HG03060 (cell line): ENCODE results near the gene SPAG5.
"Not testable (repeated sequence)": the region's sequence is repeated elsewhere in the genome, so short reads cannot be mapped to it uniquely, and the experiment has no call there.

ENCODE experiments used
- ATAC-seq: cut with Tn5 transposase; IDR thresholded peaks from one replicate; pipeline ENCODE4 v1.9.1; 2021; ENCODE audit warnings: low read depth, moderate number of reproducible peaks; ENCODE audit not compliant: unreplicated experiment

Gene SPAG5

GRCh38 chr17:28612936-28613872 is 14.4 kb upstream of the SPAG5 start:
- no peak for ATAC-seq

GRCh38 chr17:28612531-28612930 is 13.7 kb upstream of the SPAG5 start:
- ATAC-seq: no peak

GRCh38 chr17:28610376-28610775 is 11.6 kb upstream of the SPAG5 start:
- no peak for ATAC-seq

DNA sequence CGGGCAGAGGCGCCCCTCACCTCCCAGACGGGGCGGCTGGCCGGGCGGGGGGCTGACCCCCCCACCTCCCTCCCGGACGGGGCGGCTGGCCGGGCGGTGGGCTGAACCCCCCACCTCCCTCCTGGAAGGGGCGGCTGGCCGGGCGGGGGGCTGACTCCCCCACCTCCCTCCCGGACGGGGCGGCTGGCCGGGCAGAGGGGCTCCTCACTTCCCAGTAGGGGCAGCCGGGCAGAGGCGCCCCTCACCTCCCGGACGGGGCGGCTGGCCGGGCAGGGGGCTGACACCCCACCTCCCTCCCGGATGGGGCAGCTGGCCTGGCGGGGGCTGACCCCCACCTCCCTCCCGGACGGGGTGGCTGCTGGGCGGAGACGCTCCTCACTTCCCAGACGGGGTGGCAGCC is 5.2 kb upstream of the SPAG5 start:
- not testable (repeated sequence) for ATAC-seq

GRCh38 chr17:28599311-28600184 is 723 bp upstream of the SPAG5 start:
- ATAC-seq: peak; percentile 35

- no peak for ATAC-seq
Measured at GRCh38 chr17:28598389-28598788, 436 bp downstream of the SPAG5 start.

DNA sequence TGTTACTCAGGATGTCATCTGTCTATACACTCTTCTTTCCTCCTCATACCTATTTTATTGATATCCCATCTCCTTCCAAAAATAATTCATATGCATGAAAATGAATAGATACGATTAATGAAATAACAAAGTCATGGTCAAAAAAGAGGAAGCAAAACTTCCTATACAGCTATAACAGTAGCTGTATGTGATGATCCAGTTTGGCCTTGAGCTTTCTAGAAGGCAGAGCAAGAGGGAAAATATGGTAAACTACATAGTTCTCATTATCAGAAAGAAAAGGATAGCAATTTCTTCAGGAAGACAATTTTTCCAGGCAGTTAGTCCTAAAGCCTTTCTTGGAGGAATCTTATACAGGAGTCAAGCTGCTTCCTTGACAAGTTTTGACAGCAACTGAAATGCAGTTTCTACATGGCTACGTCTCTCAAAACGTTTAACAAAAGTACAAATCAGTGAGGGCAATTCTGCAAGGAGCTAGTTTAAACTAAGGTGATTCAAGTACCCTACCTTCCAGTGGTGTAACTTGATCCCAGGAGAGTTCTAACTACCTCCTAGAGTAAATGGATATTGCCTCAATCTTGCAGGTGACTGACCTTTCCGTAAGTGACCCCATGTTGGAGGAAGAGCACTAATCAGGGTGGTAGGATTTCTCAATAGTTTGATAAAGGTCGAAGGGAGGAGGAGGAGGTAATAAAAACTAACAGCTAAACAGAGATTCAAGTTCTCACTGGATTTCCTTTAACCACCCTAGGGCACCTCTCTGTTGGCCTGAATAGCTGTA is 1.0 kb downstream of the SPAG5 start:
- ATAC-seq: no peak

- no peak for ATAC-seq
Measured at GRCh38 chr17:28592260-28592659, 6.6 kb downstream of the SPAG5 start.

GRCh38 chr17:28585851-28586250 is 13.0 kb downstream of the SPAG5 start:
- ATAC-seq: no peak

DNA sequence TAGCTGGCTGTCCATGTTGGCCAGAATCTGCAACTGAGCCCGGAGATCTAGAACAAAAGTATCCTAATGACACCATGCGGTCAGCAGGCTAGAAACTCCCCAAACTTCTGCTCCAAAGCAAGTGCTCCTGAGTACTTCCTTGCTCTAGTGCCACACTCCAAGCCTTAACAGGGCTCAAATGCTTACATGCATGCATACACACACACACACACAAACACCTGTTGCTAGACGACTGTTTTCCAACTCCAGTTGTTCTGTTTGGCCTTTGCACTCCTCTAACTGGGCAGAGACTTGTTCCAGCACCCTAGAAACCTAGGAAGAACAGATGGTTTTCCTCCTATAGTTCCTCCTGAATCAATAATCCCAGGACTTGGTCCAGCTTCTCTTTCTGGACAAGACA is 14.4 kb downstream of the SPAG5 start:
- no peak for ATAC-seq

GRCh38 chr17:28582513-28582912 is 16.3 kb downstream of the SPAG5 start:
- ATAC-seq: no peak

DNA sequence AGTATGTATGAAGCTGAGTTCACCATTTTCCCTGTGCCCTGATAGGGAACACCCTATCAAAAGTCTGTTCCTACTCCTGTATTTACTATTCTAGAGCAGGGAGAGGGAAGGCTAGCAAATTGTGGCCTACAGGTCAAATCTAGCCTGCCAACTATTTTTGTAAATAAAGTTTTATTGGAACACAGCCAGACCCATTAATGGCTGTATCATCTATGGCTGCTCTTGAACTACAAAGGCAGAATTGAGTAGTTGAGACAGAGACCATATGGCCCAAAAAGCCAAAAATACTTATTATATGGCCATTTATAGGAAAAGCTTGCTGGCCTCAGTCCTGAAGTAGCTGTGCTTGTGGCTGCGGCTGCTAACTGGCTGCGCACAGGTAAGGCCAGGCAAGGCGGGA is 17.9 kb downstream of the SPAG5 start:
- ATAC-seq: no peak

DNA sequence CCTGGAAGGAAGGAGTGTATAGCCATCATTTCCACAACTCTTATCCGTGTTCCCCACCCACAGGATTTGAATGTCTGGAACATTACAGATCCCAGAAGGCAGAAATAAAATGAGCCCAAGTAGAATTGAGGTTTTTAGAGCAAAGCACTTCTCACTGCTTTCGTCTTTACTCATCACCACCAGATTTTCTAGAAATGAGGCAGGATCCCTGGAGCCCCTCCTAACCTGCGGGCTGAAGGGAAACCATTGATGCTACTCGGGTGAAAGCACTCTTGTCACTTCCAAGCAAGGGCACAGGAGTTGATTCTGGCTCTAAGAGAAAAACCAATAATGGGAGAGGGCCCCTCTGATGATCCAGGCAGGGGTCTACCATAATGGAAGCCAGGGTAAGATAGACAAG is 19.3 kb downstream of the SPAG5 start:
- ATAC-seq: no peak

DNA sequence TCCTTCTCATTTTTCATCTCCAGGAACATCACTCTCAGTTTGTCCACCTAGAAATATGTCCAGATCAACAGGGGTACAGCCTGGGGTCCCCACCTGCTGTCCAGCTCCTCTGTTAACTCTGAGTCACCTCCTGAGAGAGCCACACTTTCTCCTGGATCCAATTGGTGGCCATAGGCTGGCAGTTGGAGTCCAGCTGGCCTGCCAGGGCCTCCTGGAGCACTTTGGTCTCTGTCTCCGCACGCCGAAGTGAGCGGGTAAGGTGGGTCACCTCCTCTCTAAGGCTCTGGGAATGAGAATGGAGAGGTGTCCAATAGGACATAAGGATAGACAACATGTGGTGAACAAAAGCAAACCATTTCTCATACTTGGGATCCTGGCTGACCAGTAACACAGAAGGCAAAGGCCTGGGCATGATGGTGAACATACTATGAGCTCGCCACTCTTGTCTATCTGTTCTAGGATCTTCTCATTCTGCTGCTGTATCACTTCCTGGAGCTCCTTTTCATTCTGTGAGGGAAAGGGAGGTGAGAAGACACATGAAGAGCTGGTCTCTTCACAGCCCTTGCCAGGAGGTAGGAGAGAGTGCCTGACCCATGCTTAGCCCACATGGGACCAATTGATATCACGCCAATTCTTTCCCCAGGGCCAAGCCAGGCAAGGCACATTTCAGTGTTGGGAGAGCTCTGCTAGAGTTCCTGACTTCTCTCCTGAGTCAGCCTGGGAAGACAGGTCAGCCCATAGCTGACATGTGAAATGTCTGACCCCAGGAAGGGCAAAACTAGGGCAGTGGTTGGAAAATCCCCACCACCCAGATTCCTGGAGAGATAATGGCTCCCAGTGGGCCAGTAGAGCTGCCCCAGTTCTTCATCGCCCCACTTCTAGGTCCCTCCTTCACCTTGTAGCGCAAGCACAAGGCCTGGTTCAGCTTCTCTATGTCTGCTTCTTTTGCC is 20.3 kb downstream of the SPAG5 start:
- no peak for ATAC-seq

DNA sequence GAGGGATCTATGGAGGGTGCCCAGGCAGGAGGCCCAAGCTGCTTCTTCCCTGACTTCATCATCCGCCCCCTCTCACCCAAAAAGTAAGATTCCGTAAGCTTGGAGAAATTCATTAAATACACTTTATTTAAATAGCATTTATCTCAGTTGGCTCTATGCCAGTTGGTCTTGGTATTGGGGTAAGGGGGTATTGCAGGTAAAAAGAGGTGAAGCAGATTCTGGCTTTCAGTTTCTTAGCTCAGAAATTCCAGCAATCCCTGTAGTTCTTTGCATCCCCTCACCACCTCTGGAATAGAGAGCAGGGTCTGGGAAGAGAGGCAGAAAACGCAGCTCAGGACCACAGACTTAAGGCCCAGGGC is 21.4 kb downstream of the SPAG5 start:
- no peak for ATAC-seq

GRCh38 chr17:28576758-28577465 is 21.9 kb downstream of the SPAG5 start, which contains the start of gene ALDOC:
TSS of gene ALDOC (minus strand) at chr17:28576895. CDS start at chr17:28575532, 1,363 bp downstream.
- no peak for ATAC-seq

DNA sequence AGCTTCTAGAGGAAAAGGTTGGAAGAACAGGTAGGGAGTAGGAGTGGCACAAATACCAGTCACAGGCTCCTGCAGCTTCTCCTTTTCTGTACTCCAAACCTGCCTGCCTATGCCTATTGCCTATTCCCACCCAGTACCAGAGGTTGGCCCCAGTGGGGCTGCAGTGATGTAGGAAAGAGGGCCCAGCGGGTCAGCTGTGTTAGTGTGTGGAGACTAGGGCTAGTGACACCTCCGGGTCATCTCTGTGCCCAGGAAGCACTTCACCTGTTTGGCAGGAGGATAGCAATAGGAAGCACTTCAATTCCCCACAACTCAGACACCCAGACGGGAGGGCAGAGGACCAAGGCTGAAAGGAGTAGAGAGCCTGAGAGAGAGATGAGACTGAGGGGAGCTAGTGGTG is 22.8 kb downstream of the SPAG5 start:
- ATAC-seq: not testable (repeated sequence)

GRCh38 chr17:28575126-28575795 is 23.6 kb downstream of the SPAG5 start:
- ATAC-seq: no peak
